ENCODE measurements around the gene MTUS2.

Gene MTUS2

GRCh38 chr13:29449726-29450125 is 629.6 kb downstream of the MTUS2 start:
- Histone ChIP-seq H4K20me1 (ENCODE audit: insufficient read depth, low read length, poor library complexity, severe bottlenecking) (no peaks in the 10 kb centered on the region), H3K4me2 (ENCODE audit: low read depth, low read length, poor library complexity, severe bottlenecking) (no peak overlapping the region), H3K4me1 (ENCODE audit: insufficient read depth, low read length, poor library complexity, severe bottlenecking) (no peaks in the 10 kb centered on the region), H3K27me3 (ENCODE audit: insufficient read depth, low read length, poor library complexity, severe bottlenecking) (no peaks in the 10 kb centered on the region), H3K4me3 (ENCODE audit: low read length, poor library complexity, severe bottlenecking) (no peak overlapping the region), H3K36me3 (ENCODE audit: insufficient read depth, low read length) (no peaks in the 10 kb centered on the region), H3K9me3 (ENCODE audit: insufficient read depth, low read depth, low read length) (no peaks in the 10 kb centered on the region), H2AFZ (ENCODE audit: low read length) (no peak overlapping the region), H3K9me2 (replicated peaks; ENCODE audit: low read depth, low read length) (no peaks in the 10 kb centered on the region), H3F3A (ENCODE audit: low read depth) (no peaks in the 10 kb centered on the region), H3K9ac (ENCODE audit: low read depth, low read length, poor library complexity, severe bottlenecking) (no peak overlapping the region), H3K79me2 (ENCODE audit: insufficient read depth, low read length) (no peaks in the 10 kb centered on the region)
- TF ChIP-seq EZH2phosphoT487 (IDR thresholded peaks at IDR 0.05; ENCODE audit: borderline replicate concordance), result no peak
- no peak for TF ChIP-seq CTCF (conservative IDR thresholded peaks at IDR 0.05; ENCODE audit: low read length)

GRCh38 chr13:29451976-29452375 is 631.8 kb downstream of the MTUS2 start:
- TF ChIP-seq EZH2phosphoT487 (IDR thresholded peaks at IDR 0.05; ENCODE audit: borderline replicate concordance) (no peak), CTCF (conservative IDR thresholded peaks at IDR 0.05; ENCODE audit: low read length) (no peak)
- no peaks in the 10 kb centered on the region for H3K9me3 ChIP-seq (ENCODE audit: insufficient read depth, low read depth, low read length)

GRCh38 chr13:29452773-29453616 is 632.9 kb downstream of the MTUS2 start:
- H3K4me2 ChIP-seq (ENCODE audit: low read depth, low read length, poor library complexity, severe bottlenecking), result no peak overlapping the region
- H3K9me2 ChIP-seq (replicated peaks; ENCODE audit: low read depth, low read length), result no peaks in the 10 kb centered on the region
- H3K4me1 ChIP-seq (ENCODE audit: insufficient read depth, low read length, poor library complexity, severe bottlenecking), result peaks cover 19% of the 10 kb centered on the region
- no peak overlapping the region for H3K9ac ChIP-seq (ENCODE audit: low read depth, low read length, poor library complexity, severe bottlenecking)
- H4K20me1 ChIP-seq (ENCODE audit: insufficient read depth, low read length, poor library complexity, severe bottlenecking), result no peaks in the 10 kb centered on the region
- H3K4me3 ChIP-seq (ENCODE audit: low read length, poor library complexity, severe bottlenecking), result no peak overlapping the region
- H3K36me3 ChIP-seq (ENCODE audit: insufficient read depth, low read length), result no peaks in the 10 kb centered on the region
- H3K27me3 ChIP-seq (ENCODE audit: insufficient read depth, low read length, poor library complexity, severe bottlenecking), result no peaks in the 10 kb centered on the region
- H3F3A ChIP-seq (ENCODE audit: low read depth), result peaks cover 4% of the 10 kb centered on the region; the same call in 1 of the 2 replicates
- no peaks in the 10 kb centered on the region for H3K9me3 ChIP-seq (ENCODE audit: insufficient read depth, low read depth, low read length)
- H3K79me2 ChIP-seq (ENCODE audit: insufficient read depth, low read length), result no peaks in the 10 kb centered on the region
- TF ChIP-seq EZH2phosphoT487 (IDR thresholded peaks at IDR 0.05; ENCODE audit: borderline replicate concordance) (no peak), CTCF (conservative IDR thresholded peaks at IDR 0.05; ENCODE audit: low read length) (no peak)
- H2AFZ ChIP-seq (ENCODE audit: low read length), result no peak overlapping the region

More at GRCh38 chr13:29451976-29452375, 631.8 kb downstream of the MTUS2 start:
- H4K20me1 ChIP-seq (ENCODE audit: insufficient read depth, low read length, poor library complexity, severe bottlenecking), result no peaks in the 10 kb centered on the region
- H2AFZ ChIP-seq (ENCODE audit: low read length), result no peak overlapping the region
- H3K4me1 ChIP-seq (ENCODE audit: insufficient read depth, low read length, poor library complexity, severe bottlenecking), result peaks cover 15% of the 10 kb centered on the region
- H3K79me2 ChIP-seq (ENCODE audit: insufficient read depth, low read length), result no peaks in the 10 kb centered on the region
- H3K9ac ChIP-seq (ENCODE audit: low read depth, low read length, poor library complexity, severe bottlenecking), result no peak overlapping the region
- H3K4me3 ChIP-seq (ENCODE audit: low read length, poor library complexity, severe bottlenecking), result no peak overlapping the region
- peaks cover 4% of the 10 kb centered on the region; the same call in 1 of the 2 replicates for H3F3A ChIP-seq (ENCODE audit: low read depth)
- H3K36me3 ChIP-seq (ENCODE audit: insufficient read depth, low read length), result no peaks in the 10 kb centered on the region
- H3K27me3 ChIP-seq (ENCODE audit: insufficient read depth, low read length, poor library complexity, severe bottlenecking), result no peaks in the 10 kb centered on the region
- H3K9me2 ChIP-seq (replicated peaks; ENCODE audit: low read depth, low read length), result no peaks in the 10 kb centered on the region
- no peak overlapping the region for H3K4me2 ChIP-seq (ENCODE audit: low read depth, low read length, poor library complexity, severe bottlenecking)
